MM.1S (cell line): ENCODE measurements around the gene SOX4.

Source experiments
- DNase-seq: peaks from one replicate; pipeline ENCODE4 v3.0.0-alpha.2; 2015
- H2AFZ ChIP-seq: fragments of 300-600 bp; sonication (generic); 2 replicates; pipeline ENCODE4 v1.6.0; 2016; ENCODE audit warnings: antibody characterized with exemption, low read length
- H3F3A ChIP-seq: fragments of 300-600 bp; sonication (generic); 2 replicates; pipeline ENCODE4 v1.6.1; 2016; ENCODE audit warnings: mild to moderate bottlenecking, antibody characterized with exemption, low read length, moderate library complexity, mixed read lengths; ENCODE audit not compliant: insufficient read depth
- H3K27ac ChIP-seq: fragments of 300-600 bp; sonication (generic); 2 replicates; pipeline ENCODE4 v1.5.1; 2016; ENCODE audit warnings: mild to moderate bottlenecking, low read length
- H3K27me3 ChIP-seq: fragments of 300-600 bp; sonication (generic); replicated peaks from 2 replicates; pipeline ENCODE4 v1.6.0; 2016; ENCODE audit warnings: low read length; ENCODE audit not compliant: insufficient read depth
- H3K36me3 ChIP-seq: fragments of 300-600 bp; sonication (generic); replicated peaks from 2 replicates; pipeline ENCODE4 v1.6.1; 2016; ENCODE audit warnings: mild to moderate bottlenecking, low read length, mixed read lengths; ENCODE audit not compliant: insufficient read depth
- H3K4me1 ChIP-seq: fragments of 300-600 bp; sonication (generic); 2 replicates; pipeline ENCODE4 v1.6.1; 2016; ENCODE audit warnings: low read length, mixed read lengths
- H3K4me2 ChIP-seq: fragments of 300-600 bp; sonication (generic); 2 replicates; pipeline ENCODE4 v1.6.0; 2016; ENCODE audit warnings: low read depth, low read length
- H3K4me3 ChIP-seq: fragments of 300-600 bp; sonication (generic); 2 replicates; pipeline ENCODE4 v1.5.1; 2016; ENCODE audit warnings: low read length, mixed read lengths
- H3K79me2 ChIP-seq: fragments of 300-600 bp; sonication (generic); 2 replicates; pipeline ENCODE4 v1.6.1; 2016; ENCODE audit warnings: mixed run types, low read length, mixed read lengths
- H3K9ac ChIP-seq: fragments of 300-600 bp; sonication (generic); 2 replicates; pipeline ENCODE4 v1.6.1; 2016; ENCODE audit warnings: low read length, mixed read lengths
- H3K9me2 ChIP-seq: fragments of 300-600 bp; sonication (generic); replicated peaks from 2 replicates; pipeline ENCODE4 v1.6.1; 2016; ENCODE audit warnings: mild to moderate bottlenecking, low read length, mixed read lengths; ENCODE audit not compliant: insufficient read depth
- H3K9me3 ChIP-seq: fragments of 300-600 bp; sonication (generic); replicated peaks from 2 replicates; pipeline ENCODE4 v1.6.1; 2016; ENCODE audit warnings: mild to moderate bottlenecking, low read length, mixed read lengths; ENCODE audit not compliant: insufficient read depth
- H4K20me1 ChIP-seq: fragments of 300-600 bp; sonication (generic); 2 replicates; pipeline ENCODE4 v1.6.1; 2016; ENCODE audit warnings: mild to moderate bottlenecking, low read length, moderate library complexity, mixed read lengths; ENCODE audit not compliant: insufficient read depth
- CTCF ChIP-seq: fragments of 300-600 bp; sonication (generic); IDR thresholded peaks from 2 replicates; pipeline ENCODE4 v1.5.1; 2016; ENCODE audit warnings: antibody characterized with exemption, low read length, mixed read lengths
- EZH2 ChIP-seq: fragments of 300-600 bp; sonication (generic); optimal IDR thresholded peaks from 2 replicates; pipeline ENCODE3; 2017; ENCODE audit warnings: low read depth, mild to moderate bottlenecking, antibody characterized with exemption, low read length, mixed read lengths
- EZH2phosphoT487 ChIP-seq: fragments of 300-600 bp; sonication (generic); IDR thresholded peaks from 2 replicates; pipeline ENCODE4 v1.6.1; 2018; ENCODE audit warnings: antibody characterized with exemption, low read length

The SOX4 gene

DNA sequence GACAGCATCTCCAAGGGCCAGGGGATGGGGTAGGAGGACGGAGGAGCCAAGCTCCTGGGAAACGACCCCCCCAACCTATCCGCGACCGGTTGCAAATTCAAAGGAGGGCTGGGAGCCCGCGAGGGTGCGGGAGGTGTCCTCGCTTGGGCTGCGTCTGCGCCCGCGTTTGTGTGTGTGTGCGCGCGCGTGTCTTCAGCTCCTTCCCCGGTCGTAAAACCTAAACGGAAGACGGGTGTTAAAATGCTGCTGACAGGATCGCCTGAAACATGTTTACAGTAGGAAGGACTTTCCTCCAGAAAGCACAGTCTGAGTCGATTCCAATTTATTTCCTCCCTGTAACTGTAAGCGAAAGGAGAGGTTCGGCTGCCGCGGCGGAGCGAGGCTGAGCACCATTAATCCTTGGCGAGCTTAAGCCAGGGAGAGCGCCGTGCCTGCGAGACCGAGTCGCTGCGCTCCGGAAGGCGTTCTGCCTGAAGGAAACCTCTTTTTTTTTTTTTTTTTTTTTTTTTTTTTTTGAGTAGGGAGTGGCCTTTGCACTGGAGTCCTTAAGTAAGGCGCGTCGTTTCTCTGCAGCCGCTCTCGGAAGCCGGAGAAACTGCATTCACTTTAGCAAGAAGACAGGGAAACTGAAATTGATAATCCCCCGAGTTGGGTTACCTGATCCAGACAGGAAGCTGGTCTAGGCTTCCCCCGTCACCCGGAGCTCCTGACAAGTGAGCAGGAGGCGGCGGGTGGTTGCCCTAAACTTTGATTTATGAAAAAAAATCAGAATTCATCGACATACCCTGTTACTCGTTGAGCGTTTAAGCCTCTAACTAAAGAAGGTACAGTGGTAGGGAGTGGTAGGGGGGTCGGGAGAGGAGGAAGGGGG is 4.8 kb upstream of the SOX4 start:
- Histone ChIP-seq H3K4me3 (peak overlapping the region; percentile 83), H3K27ac (peak overlapping the region; percentile 57; the same call in 1 of the 2 replicates), H3K4me1 (peaks cover 3% of the 10 kb centered on the region; the same call in 1 of the 2 replicates), H3K4me2 (peak overlapping the region; percentile 85), H3K9me3 (no peaks in the 10 kb centered on the region), H3K79me2 (no peaks in the 10 kb centered on the region), H3K36me3 (no peaks in the 10 kb centered on the region), H2AFZ (peak overlapping the region; percentile 98), H3K27me3 (0 out of 2 replicates have a peak, but pooled peaks cover 3% of the 10 kb centered on the region), H3F3A (peaks cover 21% of the 10 kb centered on the region), H3K9ac (peak overlapping the region; percentile 49; the same call in 1 of the 2 replicates), H3K9me2 (no peaks in the 10 kb centered on the region), H4K20me1 (no peaks in the 10 kb centered on the region)
- DNase-seq: peak; percentile 84
- no peak for TF ChIP-seq EZH2
- TF ChIP-seq CTCF: no peak
- TF ChIP-seq EZH2phosphoT487: no peak

- DNase-seq: peak; percentile 80
- Histone ChIP-seq H3K79me2 (no peaks in the 10 kb centered on the region), H3K4me3 (peak overlapping the region; percentile 83), H3K27me3 (0 out of 2 replicates have a peak, but pooled peaks cover 3% of the 10 kb centered on the region), H3K9ac (peak overlapping the region; percentile 49; the same call in 1 of the 2 replicates), H3K4me1 (peaks cover 3% of the 10 kb centered on the region; the same call in 1 of the 2 replicates), H3K36me3 (no peaks in the 10 kb centered on the region), H3K27ac (no peak overlapping the region), H4K20me1 (no peaks in the 10 kb centered on the region), H2AFZ (peak overlapping the region; percentile 98), H3K9me3 (no peaks in the 10 kb centered on the region), H3K4me2 (peak overlapping the region; percentile 85; the same call in 1 of the 2 replicates), H3K9me2 (no peaks in the 10 kb centered on the region), H3F3A (peaks cover 30% of the 10 kb centered on the region)
- TF ChIP-seq EZH2phosphoT487: no peak
- TF ChIP-seq EZH2: no peak
- peak; percentile 84 for TF ChIP-seq CTCF
Measured at GRCh38 chr6:21589352-21590345, 3.9 kb upstream of the SOX4 start.

DNA sequence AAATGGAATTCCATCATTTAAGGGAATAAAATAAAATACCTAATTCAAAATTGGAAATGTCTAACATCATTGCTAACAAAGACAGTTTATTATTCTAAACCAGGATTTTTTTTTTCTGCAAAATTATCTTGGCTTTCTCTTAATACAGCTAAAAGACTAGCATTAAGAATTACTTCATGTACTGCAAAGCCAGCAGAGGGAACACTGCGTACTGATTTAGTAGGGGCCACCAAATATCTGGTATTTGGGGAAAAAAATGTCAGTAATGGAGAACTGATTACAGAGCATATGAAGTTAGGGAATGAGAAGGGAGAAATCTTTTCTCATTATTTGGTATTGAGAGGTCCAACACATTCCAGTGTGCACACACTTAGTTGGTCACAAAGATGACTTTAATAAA is 3.2 kb upstream of the SOX4 start:
- Histone ChIP-seq H3K27me3 (0 out of 2 replicates have a peak, but pooled peaks cover 3% of the 10 kb centered on the region), H3K4me1 (peaks cover 3% of the 10 kb centered on the region; the same call in 1 of the 2 replicates), H4K20me1 (no peaks in the 10 kb centered on the region), H3K9me2 (no peaks in the 10 kb centered on the region), H2AFZ (no peak overlapping the region), H3K4me2 (no peak overlapping the region), H3K4me3 (no peak overlapping the region), H3K27ac (no peak overlapping the region), H3K36me3 (no peaks in the 10 kb centered on the region), H3K9me3 (no peaks in the 10 kb centered on the region), H3K9ac (no peak overlapping the region), H3F3A (peaks cover 32% of the 10 kb centered on the region), H3K79me2 (no peaks in the 10 kb centered on the region)
- TF ChIP-seq CTCF (no peak), EZH2phosphoT487 (no peak), EZH2 (no peak)
- DNase-seq: no peak
